ENCODE measurements around the gene CUL3. TPM values are rescaled to one million over a fixed set of nuclear protein-coding genes. Genes with fewer than 3 reads are reported as not detected.

Gene CUL3
- total and polyA plus RNA-seq, 2 of the 13 experiments (the other 11 are each of a cell fraction or from before 2014, with no cell fraction given) = 33.2 to 62.3 TPM

DNA sequence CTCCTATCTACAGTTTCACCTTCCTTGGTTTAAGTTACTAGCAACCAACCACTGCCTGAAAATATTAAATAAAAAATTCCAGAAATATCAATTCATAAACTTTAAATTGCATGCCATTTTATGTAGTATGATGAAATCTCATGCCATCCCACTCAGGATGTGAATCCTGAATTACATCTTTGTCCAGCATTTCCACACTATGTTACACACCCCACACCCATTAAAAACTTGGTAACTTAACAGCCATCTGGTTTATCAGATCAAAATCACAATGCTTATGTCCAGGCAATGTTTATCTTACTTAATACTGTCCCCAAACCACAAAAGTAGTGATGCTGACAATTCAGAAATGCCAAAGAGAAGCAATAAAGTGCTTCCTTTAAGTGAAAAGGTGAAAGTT lies 21.6 kb downstream of the CUL3 start:
- in situ Hi-C loops (cut with HindIII; ENCODE audit: extremely low pct_ligation_motif_present, low pct_unique_long_range_greater_than_20kb) (no loop called here), intact Hi-C loops (cut with micrococcal nuclease; ENCODE audit: unreplicated experiment) (no loop called here)
- Histone ChIP-seq H3K36me3 (replicated peaks in 1 of 2; ENCODE audit: control insufficient read depth in 1 of 2, insufficient read depth in 2 of 2, low read length in 2 of 2) (peaks cover 1 to 19% of the 10 kb centered on the region in 2 experiments; a peak in 3 of 5 replicates), H3K27me3 (ENCODE audit: control insufficient read depth in 1 of 2, insufficient read depth in 2 of 2, low read length in 2 of 2) (no peaks in the 10 kb centered on the region), H3K9me3 (ENCODE audit: low read length) (no peaks in the 10 kb centered on the region), H3K27ac (ENCODE audit: extremely low read length, insufficient read depth, low read length) (no peak overlapping the region), H3K4me2 (ENCODE audit: low read depth, low read length) (no peak overlapping the region), H4K20me1 (ENCODE audit: insufficient read depth, low read length) (peaks cover 59% of the 10 kb centered on the region), H3K4me1 (ENCODE audit: insufficient read depth, low read length) (peaks cover 42% of the 10 kb centered on the region), H3K79me2 (ENCODE audit: insufficient read depth, low read length) (peaks cover 96% of the 10 kb centered on the region), H3K9ac (ENCODE audit: insufficient read depth, low read depth, low read length) (no peak overlapping the region), H3K4me3 (replicated peaks in 1 of 3; ENCODE audit: insufficient read depth in 1 of 3, low read depth in 2 of 3, low read length in 3 of 3) (no peak overlapping the region), H2AFZ (ENCODE audit: low read length) (no peak overlapping the region)
- ChIA-PET CTCF (ENCODE audit: low intra/inter-chr PET ratio, low total read pairs) (no interaction called here), POLR2A (interaction anchor here (1.5 kb wide), 1 partner anchor 21 kb away, joined by 4 read pairs; the partner anchor contains the start of gene CUL3)
- no peak for FAIRE-seq
- no peak for ATAC-seq
- TF ChIP-seq ZNF431 (CRISPR knock-in tag; IDR thresholded peaks at IDR 0.05; ENCODE audit: borderline replicate concordance, low read depth) = no peak
- TF ChIP-seq KAT8 (CRISPR knock-in tag; IDR thresholded peaks at IDR 0.05) = no peak
- TF ChIP-seq ZNF225 (CRISPR knock-in tag; IDR thresholded peaks at IDR 0.05) = no peak
- no peak for TF ChIP-seq SETDB1 (CRISPR knock-in tag; IDR thresholded peaks at IDR 0.05; ENCODE audit: borderline replicate concordance)
- TF ChIP-seq, protein P1, sequence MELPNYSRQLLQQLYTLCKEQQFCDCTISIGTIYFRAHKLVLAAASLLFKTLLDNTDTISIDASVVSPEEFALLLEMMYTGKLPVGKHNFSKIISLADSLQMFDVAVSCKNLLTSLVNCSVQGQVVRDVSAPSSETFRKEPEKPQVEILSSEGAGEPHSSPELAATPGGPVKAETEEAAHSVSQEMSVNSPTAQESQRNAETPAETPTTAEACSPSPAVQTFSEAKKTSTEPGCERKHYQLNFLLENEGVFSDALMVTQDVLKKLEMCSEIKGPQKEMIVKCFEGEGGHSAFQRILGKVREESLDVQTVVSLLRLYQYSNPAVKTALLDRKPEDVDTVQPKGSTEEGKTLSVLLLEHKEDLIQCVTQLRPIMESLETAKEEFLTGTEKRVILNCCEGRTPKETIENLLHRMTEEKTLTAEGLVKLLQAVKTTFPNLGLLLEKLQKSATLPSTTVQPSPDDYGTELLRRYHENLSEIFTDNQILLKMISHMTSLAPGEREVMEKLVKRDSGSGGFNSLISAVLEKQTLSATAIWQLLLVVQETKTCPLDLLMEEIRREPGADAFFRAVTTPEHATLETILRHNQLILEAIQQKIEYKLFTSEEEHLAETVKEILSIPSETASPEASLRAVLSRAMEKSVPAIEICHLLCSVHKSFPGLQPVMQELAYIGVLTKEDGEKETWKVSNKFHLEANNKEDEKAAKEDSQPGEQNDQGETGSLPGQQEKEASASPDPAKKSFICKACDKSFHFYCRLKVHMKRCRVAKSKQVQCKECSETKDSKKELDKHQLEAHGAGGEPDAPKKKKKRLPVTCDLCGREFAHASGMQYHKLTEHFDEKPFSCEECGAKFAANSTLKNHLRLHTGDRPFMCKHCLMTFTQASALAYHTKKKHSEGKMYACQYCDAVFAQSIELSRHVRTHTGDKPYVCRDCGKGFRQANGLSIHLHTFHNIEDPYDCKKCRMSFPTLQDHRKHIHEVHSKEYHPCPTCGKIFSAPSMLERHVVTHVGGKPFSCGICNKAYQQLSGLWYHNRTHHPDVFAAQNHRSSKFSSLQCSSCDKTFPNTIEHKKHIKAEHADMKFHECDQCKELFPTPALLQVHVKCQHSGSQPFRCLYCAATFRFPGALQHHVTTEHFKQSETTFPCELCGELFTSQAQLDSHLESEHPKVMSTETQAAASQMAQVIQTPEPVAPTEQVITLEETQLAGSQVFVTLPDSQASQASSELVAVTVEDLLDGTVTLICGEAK (IDR thresholded peaks at IDR 0.05) = no peak
- TF ChIP-seq, protein P1 (CRISPR knock-in tag; IDR thresholded peaks at IDR 0.05) = no peak
- TF ChIP-seq RAD21 (CRISPR knock-in tag; IDR thresholded peaks at IDR 0.05) = no peak
- TF ChIP-seq CREB1 (IDR thresholded peaks at IDR 0.05) = no peak
- TF ChIP-seq CREB1 (CRISPR knock-in tag; IDR thresholded peaks at IDR 0.05) = no peak
- no peak for TF ChIP-seq ZFP82 (CRISPR knock-in tag; IDR thresholded peaks at IDR 0.05; ENCODE audit: borderline replicate concordance)
- TF ChIP-seq DRAP1 (CRISPR knock-in tag; IDR thresholded peaks at IDR 0.05) = no peak
- TF ChIP-seq ATM (IDR thresholded peaks at IDR 0.05; ENCODE audit: borderline replicate concordance) = no peak
- TF ChIP-seq, protein P2, sequence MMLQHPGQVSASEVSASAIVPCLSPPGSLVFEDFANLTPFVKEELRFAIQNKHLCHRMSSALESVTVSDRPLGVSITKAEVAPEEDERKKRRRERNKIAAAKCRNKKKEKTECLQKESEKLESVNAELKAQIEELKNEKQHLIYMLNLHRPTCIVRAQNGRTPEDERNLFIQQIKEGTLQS (CRISPR knock-in tag; IDR thresholded peaks at IDR 0.05) = no peak
- no peak for TF ChIP-seq CCDC6 (CRISPR knock-in tag; IDR thresholded peaks at IDR 0.05)
- TF ChIP-seq MTA1 (CRISPR knock-in tag; IDR thresholded peaks at IDR 0.05; ENCODE audit: borderline replicate concordance) = no peak
- no peak for TF ChIP-seq SMYD3 (CRISPR knock-in tag; IDR thresholded peaks at IDR 0.05)
- TF ChIP-seq SMC3 (IDR thresholded peaks at IDR 0.05; ENCODE audit: low read length) = no peak
- no TSS peak for BruUV-seq (replicated peaks)
- no peak for DNase-seq (ENCODE audit: low spot score)
